Heart left ventricle (tissue), 13 donors: Measurements from ENCODE around the gene CHIT1.

Experiments
- CTCF ChIP-seq, 12 donors: fragments of 200-600 bp; sonication (generic) in 4 of 12; IDR thresholded peaks; one replicate each; pipeline versions ENCODE4 v1.5.0 to v1.8.0; 2018 to 2022; ENCODE audit warnings: antibody characterized with exemption in 12 of 12, mild to moderate bottlenecking in 5 of 12
- POLR2A ChIP-seq, 2 donors: fragments of 450-650 bp; IDR thresholded peaks; one replicate each; pipeline ENCODE4 v1.6.1; 2017; ENCODE audit warnings: antibody characterized with exemption in 2 of 2, mild to moderate bottlenecking in 2 of 2, moderate library complexity in 2 of 2
- donor health status: ischemic (EF 13 %, LVEDD 7.1; RV severe dilation, severe dysfunction).
- donor health status: DM: no; HTN: yes; CAD: no.
- donor health status: DM: no; HTN: no; CAD: no.
- donor health status: ischemic (EF 25% LVEDD 6.9; RV normal size, moderate dysfunction).
- donor health status: ischemic (EF 25% LVEDD 5.7; RV mildly dilated, moderate dysfunction).
- donor health status: ischemic (EF 35%, LVEDD 5.7; RV mildly dilated, moderate dysfunction).
- donor health status: nonischemic (EF 11% LVEDD 7.7; RV severe dilation, severe dysfunction).
- donor health status: DM: yes; HTN: yes; CAD: no.
- donor health status: PGD.
- donor health status: ischemic (EF 29% LVEDD 5.4; RV normal size, mild dysfunction).
- donor health status: nonischemic (EF 23%, LVEDD 6.1; RV moderate dilation, normal function).

GRCh38 chr1:203267347-203267846 is 37.9 kb upstream of the CHIT1 start:
- peak; percentile 85 to 97 (median 95) for TF ChIP-seq CTCF (IDR thresholded peaks at IDR 0.05)
- TF ChIP-seq POLR2A (IDR thresholded peaks at IDR 0.05) = no peak
